ENCODE results near the gene SPDYE6.
"Not testable (repeated sequence)": the region's sequence is repeated elsewhere in the genome, so short reads cannot be mapped to it uniquely, and the experiment has no call there.

DNA sequence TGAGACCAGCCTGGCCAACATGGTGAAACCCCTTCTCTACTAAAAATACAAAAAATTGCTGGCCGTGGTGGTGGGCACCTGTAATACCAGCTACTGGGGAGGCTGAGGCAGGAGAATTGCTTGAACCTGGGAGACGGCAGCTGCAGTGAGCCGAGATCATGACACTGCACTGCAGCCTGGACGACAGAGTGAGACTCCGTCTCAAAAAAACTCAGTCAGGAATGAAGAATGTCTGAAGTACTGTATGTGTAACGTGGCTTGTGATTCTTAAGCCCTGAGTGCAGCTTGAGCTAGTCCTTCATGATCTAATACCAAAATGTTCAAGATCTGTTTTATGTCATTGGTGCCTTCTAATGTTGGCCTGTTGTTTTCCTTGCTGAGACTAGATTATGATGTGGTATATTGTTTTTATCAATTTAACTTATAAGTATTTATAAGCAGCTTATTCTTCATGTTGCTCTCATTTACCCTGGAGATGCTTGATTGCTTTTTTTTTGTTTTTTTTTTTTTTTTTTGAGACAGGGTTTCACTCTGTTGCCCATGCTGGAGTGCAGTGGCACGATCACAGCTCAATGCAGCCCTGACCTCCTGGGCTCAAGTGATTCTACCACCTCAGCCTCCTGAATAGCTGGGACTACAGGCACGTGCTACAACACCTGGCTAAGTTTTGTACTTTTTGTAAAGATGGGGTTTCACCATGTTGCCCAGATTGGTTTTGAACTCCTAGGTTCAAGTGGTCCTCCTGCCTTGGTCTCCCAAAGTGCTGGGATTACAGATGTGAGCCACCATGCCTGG, 25.4 kb downstream of the SPDYE6 start:
- TF ChIP-seq, protein P1, sequence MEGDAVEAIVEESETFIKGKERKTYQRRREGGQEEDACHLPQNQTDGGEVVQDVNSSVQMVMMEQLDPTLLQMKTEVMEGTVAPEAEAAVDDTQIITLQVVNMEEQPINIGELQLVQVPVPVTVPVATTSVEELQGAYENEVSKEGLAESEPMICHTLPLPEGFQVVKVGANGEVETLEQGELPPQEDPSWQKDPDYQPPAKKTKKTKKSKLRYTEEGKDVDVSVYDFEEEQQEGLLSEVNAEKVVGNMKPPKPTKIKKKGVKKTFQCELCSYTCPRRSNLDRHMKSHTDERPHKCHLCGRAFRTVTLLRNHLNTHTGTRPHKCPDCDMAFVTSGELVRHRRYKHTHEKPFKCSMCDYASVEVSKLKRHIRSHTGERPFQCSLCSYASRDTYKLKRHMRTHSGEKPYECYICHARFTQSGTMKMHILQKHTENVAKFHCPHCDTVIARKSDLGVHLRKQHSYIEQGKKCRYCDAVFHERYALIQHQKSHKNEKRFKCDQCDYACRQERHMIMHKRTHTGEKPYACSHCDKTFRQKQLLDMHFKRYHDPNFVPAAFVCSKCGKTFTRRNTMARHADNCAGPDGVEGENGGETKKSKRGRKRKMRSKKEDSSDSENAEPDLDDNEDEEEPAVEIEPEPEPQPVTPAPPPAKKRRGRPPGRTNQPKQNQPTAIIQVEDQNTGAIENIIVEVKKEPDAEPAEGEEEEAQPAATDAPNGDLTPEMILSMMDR (IDR thresholded peaks at IDR 0.05): not testable (repeated sequence)
- not testable (repeated sequence) for TF ChIP-seq ZFX (IDR thresholded peaks at IDR 0.05; ENCODE audit: borderline replicate concordance)

Data from 22Rv1 (cell line).